ENCODE data around the gene NUFIP2. TPM values are rescaled to one million over a fixed set of nuclear protein-coding genes. Genes with fewer than 3 reads are reported as not detected.

Gene NUFIP2
- total RNA-seq, 3 donors from 2014 or later: 45.3 to 47.5 (median 45.9) TPM

DNA sequence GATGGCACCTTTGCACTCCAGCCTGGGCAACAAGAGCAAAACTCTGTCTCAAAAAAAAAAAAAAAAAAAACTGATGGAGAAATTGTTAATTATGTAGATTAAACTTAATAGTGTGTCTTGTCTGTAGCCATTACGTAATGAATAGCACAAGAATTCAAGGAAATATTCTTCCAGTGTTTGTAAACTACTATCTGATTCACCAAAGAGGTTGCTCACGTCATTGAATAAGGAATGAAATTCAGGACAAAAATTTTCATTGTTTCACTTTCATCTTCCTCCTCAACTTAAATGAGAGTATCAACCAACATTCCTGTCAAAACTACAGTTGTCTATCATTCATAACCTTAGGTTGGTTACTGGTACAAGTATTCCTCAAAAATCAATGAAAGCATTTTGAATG is 83.1 kb downstream of the NUFIP2 start:
- intact Hi-C loops (cut with DNase I, micrococcal nuclease): no loop called here
- TF ChIP-seq, protein P1, sequence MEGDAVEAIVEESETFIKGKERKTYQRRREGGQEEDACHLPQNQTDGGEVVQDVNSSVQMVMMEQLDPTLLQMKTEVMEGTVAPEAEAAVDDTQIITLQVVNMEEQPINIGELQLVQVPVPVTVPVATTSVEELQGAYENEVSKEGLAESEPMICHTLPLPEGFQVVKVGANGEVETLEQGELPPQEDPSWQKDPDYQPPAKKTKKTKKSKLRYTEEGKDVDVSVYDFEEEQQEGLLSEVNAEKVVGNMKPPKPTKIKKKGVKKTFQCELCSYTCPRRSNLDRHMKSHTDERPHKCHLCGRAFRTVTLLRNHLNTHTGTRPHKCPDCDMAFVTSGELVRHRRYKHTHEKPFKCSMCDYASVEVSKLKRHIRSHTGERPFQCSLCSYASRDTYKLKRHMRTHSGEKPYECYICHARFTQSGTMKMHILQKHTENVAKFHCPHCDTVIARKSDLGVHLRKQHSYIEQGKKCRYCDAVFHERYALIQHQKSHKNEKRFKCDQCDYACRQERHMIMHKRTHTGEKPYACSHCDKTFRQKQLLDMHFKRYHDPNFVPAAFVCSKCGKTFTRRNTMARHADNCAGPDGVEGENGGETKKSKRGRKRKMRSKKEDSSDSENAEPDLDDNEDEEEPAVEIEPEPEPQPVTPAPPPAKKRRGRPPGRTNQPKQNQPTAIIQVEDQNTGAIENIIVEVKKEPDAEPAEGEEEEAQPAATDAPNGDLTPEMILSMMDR (IDR thresholded peaks at IDR 0.05): no peak
- DNase-seq: no peak

DNA sequence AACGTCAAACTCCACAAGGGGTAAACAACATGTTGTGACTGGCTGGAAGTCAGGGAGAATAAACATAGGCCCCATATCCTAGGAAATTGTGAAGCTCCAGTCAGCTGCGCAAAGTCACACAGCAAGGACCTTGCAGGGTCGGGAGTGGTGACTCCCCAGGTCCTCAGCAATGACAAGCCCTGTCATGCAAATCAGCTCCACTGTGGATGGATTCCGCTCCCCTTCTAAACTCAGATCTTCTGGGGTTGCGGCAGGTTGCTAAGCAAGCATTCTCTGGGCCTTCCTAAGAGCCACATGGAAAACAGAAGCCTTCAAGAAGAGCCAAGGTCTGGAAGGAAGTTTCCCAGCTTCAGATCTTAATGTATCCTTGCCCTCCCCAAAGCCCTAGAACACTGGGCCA is 84.9 kb downstream of the NUFIP2 start:
- TF ChIP-seq, protein P1 (IDR thresholded peaks at IDR 0.05): no peak
- H3K36me3 ChIP-seq (ENCODE audit: low read depth): no peaks in the 10 kb centered on the region
- H3K4me1 ChIP-seq (ENCODE audit: low read depth): no peaks in the 10 kb centered on the region
- no peak for ATAC-seq
- H3K9me3 ChIP-seq: no peaks in the 10 kb centered on the region
- intact Hi-C loops (cut with DNase I, micrococcal nuclease): no loop called here
- no peak overlapping the region for H3K4me3 ChIP-seq
- no peak for DNase-seq

More for the DNA sequence above, 83.1 kb downstream of the NUFIP2 start:
- Histone ChIP-seq H3K4me1 (ENCODE audit: low read depth) (no peaks in the 10 kb centered on the region), H3K36me3 (ENCODE audit: low read depth) (no peaks in the 10 kb centered on the region), H3K9me3 (no peaks in the 10 kb centered on the region), H3K4me3 (no peak overlapping the region)
- ATAC-seq: no peak

DNA sequence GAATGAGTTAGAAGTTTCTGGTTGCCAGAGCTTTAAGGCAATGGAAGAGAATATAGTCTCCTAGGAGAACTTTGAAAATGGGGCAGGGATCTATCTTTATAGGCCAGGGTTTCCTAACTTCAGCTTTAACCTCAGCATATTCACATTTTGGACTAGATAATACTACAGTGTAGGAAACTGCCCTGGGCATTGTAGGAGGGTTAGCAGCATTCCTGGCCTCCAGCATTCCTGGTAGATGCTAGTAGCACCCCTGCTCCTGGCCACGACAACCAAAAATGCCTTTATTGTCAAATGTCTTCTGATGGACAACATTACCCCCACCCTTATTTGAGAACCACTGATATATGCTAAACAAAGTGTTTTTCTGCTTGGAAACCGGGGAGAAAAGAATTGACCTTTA is 86.0 kb downstream of the NUFIP2 start:
- no peak overlapping the region for H3K4me3 ChIP-seq
- intact Hi-C loops (cut with DNase I, micrococcal nuclease): no loop called here
- no peaks in the 10 kb centered on the region for H3K4me1 ChIP-seq (ENCODE audit: low read depth)
- DNase-seq (no peak), ATAC-seq (no peak)
- TF ChIP-seq, protein P1 (IDR thresholded peaks at IDR 0.05): no peak
- H3K9me3 ChIP-seq: no peaks in the 10 kb centered on the region
- no peaks in the 10 kb centered on the region for H3K36me3 ChIP-seq (ENCODE audit: low read depth)

Other genes starting within 250 kb of the NUFIP2 start
- gene MYO18A, start 113.8 kb downstream of the NUFIP2 start, total RNA-seq: 100 to 1,000 TPM in 1 of 3 donors, 10 to 100 TPM in 2; 84.9 to 111 (median 93.3) TPM
- gene CRYBA1, start 47.3 kb downstream of the NUFIP2 start, total RNA-seq: not detected
- gene TAOK1, start 96.2 kb upstream of the NUFIP2 start, total RNA-seq: 10 to 100 TPM; 50.0 to 76.3 (median 52.1) TPM